D721Med (cell line): ENCODE results near the gene ICAM3.

Experiments used
- DNase-seq: peaks from one replicate; pipeline ENCODE4 v3.0.0; 2011; ENCODE audit warnings: low spot score; ENCODE audit not compliant: insufficient read length
- FAIRE-seq: peaks from 2 replicates; lab custom pipeline; 2011; peaks lifted over from hg19 to GRCh38; lab: Jason Lieb, UNC
- CTCF ChIP-seq: IDR thresholded peaks from 2 replicates; pipeline ENCODE4 v1.5.1; 2012; ENCODE audit warnings: mild to moderate bottlenecking, control low read depth; ENCODE audit not compliant: insufficient read depth; ENCODE audit errors: missing control alignments

Gene ICAM3

GRCh38 chr19:10299545-10300458, 39.6 kb downstream of the ICAM3 start:
- FAIRE-seq (no peak), DNase-seq (no peak)
- no peak for TF ChIP-seq CTCF

- no peak for TF ChIP-seq CTCF
- DNase-seq = no peak
- FAIRE-seq = no peak
These were observed 43.4 kb downstream of the ICAM3 start for GRCh38 chr19:10295847-10296591.

GRCh38 chr19:10295305-10295846, 44.0 kb downstream of the ICAM3 start:
- FAIRE-seq (no peak), DNase-seq (no peak)
- no peak for TF ChIP-seq CTCF

- FAIRE-seq = no peak
- TF ChIP-seq CTCF = no peak
- DNase-seq = no peak
These were observed 45.1 kb downstream of the ICAM3 start for GRCh38 chr19:10294368-10294697.

- no peak for FAIRE-seq
- no peak for TF ChIP-seq CTCF
- DNase-seq = no peak
These were observed 45.6 kb downstream of the ICAM3 start for GRCh38 chr19:10293637-10294367.

GRCh38 chr19:10292789-10293636, 46.4 kb downstream of the ICAM3 start:
- DNase-seq (no peak), FAIRE-seq (no peak)
- TF ChIP-seq CTCF = no peak
